HepG2 (cell line): Measurements from ENCODE around the gene TEDC1. TPM values are rescaled to one million over a fixed set of nuclear protein-coding genes. Genes with fewer than 3 reads are reported as not detected.

Experiments used
- GPN1 ChIP-seq: sonication (generic); formaldehyde crosslinking; IDR thresholded peaks from 2 replicates; pipeline ENCODE4 v1.5.1; 2020; ENCODE audit warnings: missing genetic modification reagents, borderline replicate concordance
- JUNB ChIP-seq: sonication (generic); formaldehyde crosslinking; IDR thresholded peaks from 2 replicates; pipeline ENCODE4 v1.8.0; 2022; ENCODE audit warnings: missing genetic modification reagents, mild to moderate bottlenecking, borderline replicate concordance
- KDM5B ChIP-seq: sonication (generic); formaldehyde crosslinking; IDR thresholded peaks from 2 replicates; pipeline ENCODE4 v1.4.0; 2020; ENCODE audit warnings: missing genetic modification reagents, mild to moderate bottlenecking, borderline replicate concordance
- PAF1 ChIP-seq: IDR thresholded peaks from 2 replicates; pipeline ENCODE4 v1.6.1; 2016; ENCODE audit warnings: missing genetic modification reagents, missing compliant biosample characterization
- POGZ ChIP-seq: sonication (generic); formaldehyde crosslinking; IDR thresholded peaks from 2 replicates; pipeline ENCODE4 v1.4.0; 2020; ENCODE audit warnings: mild to moderate bottlenecking, missing genetic modification reagents
- TARDBP ChIP-seq: sonication (generic); formaldehyde crosslinking; IDR thresholded peaks from 2 replicates; pipeline ENCODE4 v1.8.0; 2022; ENCODE audit warnings: mild to moderate bottlenecking, missing genetic modification reagents
- ZNF333 ChIP-seq: sonication (generic); formaldehyde crosslinking; IDR thresholded peaks from 2 replicates; pipeline ENCODE4 v1.4.0; 2020; ENCODE audit warnings: mild to moderate bottlenecking, missing genetic modification reagents, borderline replicate concordance
- polyA plus RNA-seq, 8 experiments: library from polyadenylated mRNA; depleted of rRNA in 3 of 8; stranded (reverse) in 7 of 8; unstranded in 1 of 8; fragments of >200 nt; fragmentation: Illumina TruSeq in 4 of 8; extraction: Trizol in 4 of 8; gene quantifications; 2 replicates each; pipeline versions ENCODE4 v1.2.1 to v1.2.3, GENCODE V29; 2011 to 2016; ENCODE audit warnings: low read depth in 4 of 8, missing spikeins in 1 of 8, mixed read lengths in 1 of 8; ENCODE audit not compliant: insufficient read depth in 1 of 8
- total RNA-seq, 5 experiments: library from RNA; depleted of rRNA; stranded (reverse); fragments of >200 nt; fragmentation: Illumina TruSeq; extraction: Trizol; gene quantifications; 2 replicates each; pipeline ENCODE4 v1.2.3, GENCODE V29; 2016; ENCODE audit warnings: low read depth in 1 of 5
- TF ChIP-seq, protein P1 (sequence below): sonication (generic); formaldehyde crosslinking; IDR thresholded peaks from 2 replicates; pipeline ENCODE4 v1.8.1; 2022; ENCODE audit warnings: low read depth, mild to moderate bottlenecking, missing genetic modification reagents
- TF ChIP-seq, protein P2 (sequence below): sonication (generic); formaldehyde crosslinking; IDR thresholded peaks from 2 replicates; pipeline ENCODE4 v1.8.1; 2023; ENCODE audit warnings: mild to moderate bottlenecking, missing genetic modification reagents, borderline replicate concordance
- TF ChIP-seq, protein P3 (sequence below): sonication (generic); formaldehyde crosslinking; IDR thresholded peaks from 2 replicates; pipeline ENCODE4 v1.8.0; 2022; ENCODE audit warnings: missing genetic modification reagents, mild to moderate bottlenecking, inconsistent platforms, borderline replicate concordance
- TF ChIP-seq, protein P4 (sequence below): sonication (generic); formaldehyde crosslinking; IDR thresholded peaks from 2 replicates; pipeline ENCODE4 v1.8.0; 2022; ENCODE audit warnings: missing genetic modification reagents, low read depth, mild to moderate bottlenecking, borderline replicate concordance
- TF ChIP-seq, protein P5 (sequence below): sonication (generic); formaldehyde crosslinking; IDR thresholded peaks from one replicate; pipeline ENCODE4 v1.5.1; 2020; ENCODE audit warnings: mild to moderate bottlenecking, missing genetic modification reagents; ENCODE audit errors: not compliant biosample characterization
- TF ChIP-seq, protein P6 (sequence below): conservative IDR thresholded peaks from 2 replicates; pipeline ENCODE4 v1.6.1; 2018; ENCODE audit warnings: missing genetic modification reagents

TEDC1 gene
- total and polyA plus RNA-seq, 2 of the 13 experiments (the other 11 are each of a cell fraction or from before 2014, with no cell fraction given) = 5.7 to 27.4 TPM

DNA sequence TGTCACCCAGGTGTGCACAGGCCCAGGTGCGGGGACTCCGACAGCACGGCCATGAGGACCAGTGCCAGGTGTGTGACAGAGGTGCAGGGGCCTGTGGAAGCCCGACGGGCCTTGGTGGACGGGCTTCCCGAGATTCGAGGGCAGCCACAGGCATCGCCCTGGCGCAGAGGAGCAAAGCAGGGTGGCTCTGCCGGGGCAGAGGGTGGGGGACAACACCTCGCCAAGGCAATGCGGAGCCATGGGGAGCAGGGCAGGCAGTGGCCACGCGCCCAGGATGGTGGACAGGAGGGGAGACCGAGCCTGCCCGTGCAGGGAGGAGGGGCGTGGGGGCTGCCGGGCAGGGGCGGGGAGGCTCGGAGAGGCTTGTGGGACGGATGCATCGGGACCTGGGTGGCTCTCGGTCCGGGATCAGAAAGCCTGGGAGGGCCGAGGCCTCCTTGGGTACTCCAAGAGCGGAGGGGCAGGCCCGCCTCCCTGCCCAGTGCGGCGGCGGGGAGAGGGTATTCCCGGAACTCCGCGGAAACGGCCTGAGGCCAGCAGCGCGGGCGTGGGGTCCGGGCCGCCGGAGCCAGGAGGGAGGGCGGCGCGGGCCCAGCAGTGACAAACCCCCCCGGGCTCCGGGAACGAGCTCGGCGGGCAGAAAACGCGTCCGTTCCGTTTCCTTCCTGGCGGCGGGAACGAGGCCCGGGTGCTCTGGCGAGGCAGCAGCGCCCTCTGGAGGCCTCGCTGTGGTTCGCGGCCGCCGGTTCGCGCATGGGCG is 37.0 kb downstream of the TEDC1 start (continued):
- TF ChIP-seq, protein P1, sequence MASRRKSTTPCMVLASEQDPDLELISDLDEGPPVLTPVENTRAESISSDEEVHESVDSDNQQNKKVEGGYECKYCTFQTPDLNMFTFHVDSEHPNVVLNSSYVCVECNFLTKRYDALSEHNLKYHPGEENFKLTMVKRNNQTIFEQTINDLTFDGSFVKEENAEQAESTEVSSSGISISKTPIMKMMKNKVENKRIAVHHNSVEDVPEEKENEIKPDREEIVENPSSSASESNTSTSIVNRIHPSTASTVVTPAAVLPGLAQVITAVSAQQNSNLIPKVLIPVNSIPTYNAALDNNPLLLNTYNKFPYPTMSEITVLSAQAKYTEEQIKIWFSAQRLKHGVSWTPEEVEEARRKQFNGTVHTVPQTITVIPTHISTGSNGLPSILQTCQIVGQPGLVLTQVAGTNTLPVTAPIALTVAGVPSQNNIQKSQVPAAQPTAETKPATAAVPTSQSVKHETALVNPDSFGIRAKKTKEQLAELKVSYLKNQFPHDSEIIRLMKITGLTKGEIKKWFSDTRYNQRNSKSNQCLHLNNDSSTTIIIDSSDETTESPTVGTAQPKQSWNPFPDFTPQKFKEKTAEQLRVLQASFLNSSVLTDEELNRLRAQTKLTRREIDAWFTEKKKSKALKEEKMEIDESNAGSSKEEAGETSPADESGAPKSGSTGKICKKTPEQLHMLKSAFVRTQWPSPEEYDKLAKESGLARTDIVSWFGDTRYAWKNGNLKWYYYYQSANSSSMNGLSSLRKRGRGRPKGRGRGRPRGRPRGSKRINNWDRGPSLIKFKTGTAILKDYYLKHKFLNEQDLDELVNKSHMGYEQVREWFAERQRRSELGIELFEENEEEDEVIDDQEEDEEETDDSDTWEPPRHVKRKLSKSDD (CRISPR knock-in tag) = no peak
- TF ChIP-seq, protein P2, sequence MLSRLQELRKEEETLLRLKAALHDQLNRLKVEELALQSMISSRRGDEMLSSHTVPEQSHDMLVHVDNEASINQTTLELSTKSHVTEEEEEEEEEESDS (CRISPR knock-in tag) = no peak
- TF ChIP-seq, protein P3, sequence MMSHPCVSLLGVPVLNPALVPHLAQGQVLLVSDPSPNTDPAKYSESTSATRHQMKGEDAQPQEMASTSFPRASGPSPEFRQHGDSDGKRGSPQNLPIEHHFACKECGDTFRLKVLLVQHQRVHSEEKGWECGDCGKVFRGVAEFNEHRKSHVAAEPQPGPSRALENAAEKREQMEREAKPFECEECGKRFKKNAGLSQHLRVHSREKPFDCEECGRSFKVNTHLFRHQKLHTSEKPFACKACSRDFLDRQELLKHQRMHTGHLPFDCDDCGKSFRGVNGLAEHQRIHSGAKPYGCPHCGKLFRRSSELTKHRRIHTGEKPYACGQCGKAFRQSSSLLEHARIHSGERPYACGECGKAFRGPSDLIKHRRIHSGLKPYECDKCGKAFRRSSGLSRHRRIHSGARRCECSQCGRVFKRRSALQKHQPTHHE = no peak
- TF ChIP-seq KDM5B (peak; percentile 74), JUNB (CRISPR knock-in tag) (no peak), GPN1 (CRISPR knock-in tag) (no peak), ZNF333 (CRISPR knock-in tag) (peak; percentile 86; the same call in 1 of the 2 replicates), PAF1 (CRISPR knock-in tag) (no peak), POGZ (CRISPR knock-in tag) (no peak), TARDBP (CRISPR knock-in tag) (no peak; the same call in 1 of the 2 replicates)
- TF ChIP-seq, protein P4, sequence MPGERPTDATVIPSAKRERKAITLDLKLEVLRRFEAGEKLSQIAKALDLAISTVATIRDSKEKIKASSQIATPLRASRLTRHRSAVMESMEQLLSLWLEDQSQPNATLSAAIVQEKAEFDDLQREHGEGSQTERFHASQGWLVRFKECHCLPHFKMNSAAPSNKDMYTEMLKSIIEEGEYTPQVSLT = no peak
- TF ChIP-seq, protein P5, sequence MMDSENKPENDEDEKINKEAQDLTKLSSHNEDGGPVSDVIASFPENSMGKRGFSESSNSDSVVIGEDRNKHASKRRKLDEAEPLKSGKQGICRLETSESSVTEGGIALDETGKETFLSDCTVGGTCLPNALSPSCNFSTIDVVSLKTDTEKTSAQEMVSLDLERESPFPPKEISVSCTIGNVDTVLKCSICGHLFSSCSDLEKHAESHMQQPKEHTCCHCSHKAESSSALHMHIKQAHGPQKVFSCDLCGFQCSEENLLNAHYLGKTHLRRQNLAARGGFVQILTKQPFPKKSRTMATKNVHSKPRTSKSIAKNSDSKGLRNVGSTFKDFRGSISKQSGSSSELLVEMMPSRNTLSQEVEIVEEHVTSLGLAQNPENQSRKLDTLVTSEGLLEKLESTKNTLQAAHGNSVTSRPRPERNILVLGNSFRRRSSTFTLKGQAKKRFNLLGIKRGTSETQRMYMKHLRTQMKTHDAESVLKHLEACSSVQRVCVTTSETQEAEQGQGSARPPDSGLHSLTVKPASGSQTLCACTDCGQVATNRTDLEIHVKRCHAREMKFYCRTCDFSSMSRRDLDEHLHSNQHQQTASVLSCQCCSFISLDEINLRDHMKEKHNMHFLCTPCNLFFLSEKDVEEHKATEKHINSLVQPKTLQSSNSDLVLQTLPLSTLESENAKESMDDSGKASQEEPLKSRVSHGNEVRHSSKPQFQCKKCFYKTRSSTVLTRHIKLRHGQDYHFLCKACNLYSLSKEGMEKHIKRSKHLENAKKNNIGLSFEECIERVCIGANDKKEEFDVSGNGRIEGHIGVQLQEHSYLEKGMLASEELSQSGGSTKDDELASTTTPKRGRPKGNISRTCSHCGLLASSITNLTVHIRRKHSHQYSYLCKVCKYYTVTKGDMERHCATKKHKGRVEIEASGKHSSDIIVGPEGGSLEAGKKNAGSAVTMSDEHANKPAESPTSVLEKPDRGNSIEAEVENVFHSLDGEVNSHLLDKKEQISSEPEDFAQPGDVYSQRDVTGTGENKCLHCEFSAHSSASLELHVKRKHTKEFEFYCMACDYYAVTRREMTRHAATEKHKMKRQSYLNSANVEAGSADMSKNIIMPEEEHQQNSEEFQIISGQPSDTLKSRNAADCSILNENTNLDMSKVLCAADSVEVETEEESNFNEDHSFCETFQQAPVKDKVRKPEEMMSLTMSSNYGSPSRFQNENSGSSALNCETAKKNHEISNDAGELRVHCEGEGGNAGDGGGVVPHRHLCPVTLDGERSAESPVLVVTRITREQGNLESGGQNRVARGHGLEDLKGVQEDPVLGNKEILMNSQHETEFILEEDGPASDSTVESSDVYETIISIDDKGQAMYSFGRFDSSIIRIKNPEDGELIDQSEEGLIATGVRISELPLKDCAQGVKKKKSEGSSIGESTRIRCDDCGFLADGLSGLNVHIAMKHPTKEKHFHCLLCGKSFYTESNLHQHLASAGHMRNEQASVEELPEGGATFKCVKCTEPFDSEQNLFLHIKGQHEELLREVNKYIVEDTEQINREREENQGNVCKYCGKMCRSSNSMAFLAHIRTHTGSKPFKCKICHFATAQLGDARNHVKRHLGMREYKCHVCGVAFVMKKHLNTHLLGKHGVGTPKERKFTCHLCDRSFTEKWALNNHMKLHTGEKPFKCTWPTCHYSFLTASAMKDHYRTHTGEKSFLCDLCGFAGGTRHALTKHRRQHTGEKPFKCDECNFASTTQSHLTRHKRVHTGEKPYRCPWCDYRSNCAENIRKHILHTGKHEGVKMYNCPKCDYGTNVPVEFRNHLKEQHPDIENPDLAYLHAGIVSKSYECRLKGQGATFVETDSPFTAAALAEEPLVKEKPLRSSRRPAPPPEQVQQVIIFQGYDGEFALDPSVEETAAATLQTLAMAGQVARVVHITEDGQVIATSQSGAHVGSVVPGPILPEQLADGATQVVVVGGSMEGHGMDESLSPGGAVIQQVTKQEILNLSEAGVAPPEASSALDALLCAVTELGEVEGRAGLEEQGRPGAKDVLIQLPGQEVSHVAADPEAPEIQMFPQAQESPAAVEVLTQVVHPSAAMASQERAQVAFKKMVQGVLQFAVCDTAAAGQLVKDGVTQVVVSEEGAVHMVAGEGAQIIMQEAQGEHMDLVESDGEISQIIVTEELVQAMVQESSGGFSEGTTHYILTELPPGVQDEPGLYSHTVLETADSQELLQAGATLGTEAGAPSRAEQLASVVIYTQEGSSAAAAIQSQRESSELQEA (CRISPR knock-in tag) = no peak
- TF ChIP-seq, protein P6, sequence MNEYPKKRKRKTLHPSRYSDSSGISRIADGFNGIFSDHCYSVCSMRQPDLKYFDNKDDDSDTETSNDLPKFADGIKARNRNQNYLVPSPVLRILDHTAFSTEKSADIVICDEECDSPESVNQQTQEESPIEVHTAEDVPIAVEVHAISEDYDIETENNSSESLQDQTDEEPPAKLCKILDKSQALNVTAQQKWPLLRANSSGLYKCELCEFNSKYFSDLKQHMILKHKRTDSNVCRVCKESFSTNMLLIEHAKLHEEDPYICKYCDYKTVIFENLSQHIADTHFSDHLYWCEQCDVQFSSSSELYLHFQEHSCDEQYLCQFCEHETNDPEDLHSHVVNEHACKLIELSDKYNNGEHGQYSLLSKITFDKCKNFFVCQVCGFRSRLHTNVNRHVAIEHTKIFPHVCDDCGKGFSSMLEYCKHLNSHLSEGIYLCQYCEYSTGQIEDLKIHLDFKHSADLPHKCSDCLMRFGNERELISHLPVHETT (CRISPR knock-in tag) = peak; percentile 72
